HG03565 (cell line): ENCODE measurements around the gene CST4.
"Not testable (repeated sequence)": the region's sequence is repeated elsewhere in the genome, so short reads cannot be mapped to it uniquely, and the experiment has no call there.

Experiments used
- ATAC-seq: cut with Tn5 transposase; IDR thresholded peaks from one replicate; pipeline ENCODE4 v1.9.1; 2021; ENCODE audit warnings: mild to moderate bottlenecking, moderate library complexity; ENCODE audit not compliant: unreplicated experiment

CST4 gene

GRCh38 chr20:23688684-23689398 is at the start of gene CST4:
CST4 (minus strand) TSS chr20:23689038; CDS start chr20:23688969, 69 bp downstream.
- not testable (repeated sequence) for ATAC-seq

DNA sequence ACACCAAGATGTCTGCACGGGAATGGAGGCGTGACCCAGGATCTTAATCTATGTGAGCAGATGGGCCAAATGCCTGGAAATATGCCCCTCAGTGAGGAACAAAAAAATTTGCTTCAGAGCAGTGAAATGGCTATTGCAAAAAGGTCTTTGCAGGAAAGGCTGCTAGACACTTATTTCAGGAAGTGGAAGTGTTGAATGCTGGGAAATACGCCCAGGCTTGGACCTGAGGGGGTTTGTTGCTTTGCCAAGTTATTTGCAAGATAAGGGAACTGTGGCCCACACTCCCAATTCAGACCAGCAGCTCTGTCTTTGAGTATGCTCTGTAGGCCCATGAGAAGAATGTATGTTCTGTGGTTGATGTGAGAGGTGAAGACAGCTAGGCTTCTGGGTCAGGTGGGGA is 46.6 kb upstream of the CST4 start:
- ATAC-seq = not testable (repeated sequence)

DNA sequence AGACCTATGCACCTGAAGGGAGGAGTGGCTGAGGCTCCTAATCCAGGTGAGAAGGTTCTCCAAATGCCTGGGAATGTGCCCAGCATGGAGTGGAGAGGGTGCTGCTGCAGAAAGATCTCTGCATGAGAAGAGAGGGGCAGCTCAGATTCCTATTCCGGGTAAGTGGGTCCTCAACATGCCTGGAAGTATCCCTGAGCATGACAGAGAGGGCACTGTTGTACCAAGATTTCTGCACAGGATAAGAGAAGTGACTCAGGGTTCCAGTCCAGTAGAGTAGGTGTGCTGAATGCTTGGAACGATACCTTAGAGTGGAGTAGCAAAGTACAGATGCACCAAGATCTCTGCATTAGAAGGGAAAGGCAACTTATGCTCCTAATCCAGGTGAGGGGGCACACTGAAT is 46.1 kb upstream of the CST4 start:
- not testable (repeated sequence) for ATAC-seq

GRCh38 chr20:23734440-23734839 is 45.6 kb upstream of the CST4 start:
- ATAC-seq = not testable (repeated sequence)

DNA sequence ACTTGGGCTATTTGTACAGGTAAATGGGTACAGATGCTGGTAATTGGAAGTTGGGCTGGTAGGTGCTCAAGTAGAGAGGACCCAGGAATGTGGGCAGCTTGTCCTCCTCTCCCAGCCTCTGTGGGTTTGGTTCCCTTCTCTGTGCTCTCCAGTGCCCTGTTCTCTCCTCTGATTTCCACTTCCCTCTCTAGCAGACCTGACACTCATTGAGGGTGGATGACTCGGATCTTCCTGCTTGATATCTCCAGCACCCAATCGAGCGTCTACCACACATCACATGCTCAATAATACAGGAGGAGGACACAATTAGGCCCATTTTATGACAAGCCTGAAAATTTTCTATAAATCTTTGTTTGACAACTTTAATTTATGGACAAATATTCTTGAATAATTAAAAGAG is 38.2 kb upstream of the CST4 start:
- ATAC-seq = no peak

GRCh38 chr20:23725102-23725501 is 36.3 kb upstream of the CST4 start:
- no peak for ATAC-seq

DNA sequence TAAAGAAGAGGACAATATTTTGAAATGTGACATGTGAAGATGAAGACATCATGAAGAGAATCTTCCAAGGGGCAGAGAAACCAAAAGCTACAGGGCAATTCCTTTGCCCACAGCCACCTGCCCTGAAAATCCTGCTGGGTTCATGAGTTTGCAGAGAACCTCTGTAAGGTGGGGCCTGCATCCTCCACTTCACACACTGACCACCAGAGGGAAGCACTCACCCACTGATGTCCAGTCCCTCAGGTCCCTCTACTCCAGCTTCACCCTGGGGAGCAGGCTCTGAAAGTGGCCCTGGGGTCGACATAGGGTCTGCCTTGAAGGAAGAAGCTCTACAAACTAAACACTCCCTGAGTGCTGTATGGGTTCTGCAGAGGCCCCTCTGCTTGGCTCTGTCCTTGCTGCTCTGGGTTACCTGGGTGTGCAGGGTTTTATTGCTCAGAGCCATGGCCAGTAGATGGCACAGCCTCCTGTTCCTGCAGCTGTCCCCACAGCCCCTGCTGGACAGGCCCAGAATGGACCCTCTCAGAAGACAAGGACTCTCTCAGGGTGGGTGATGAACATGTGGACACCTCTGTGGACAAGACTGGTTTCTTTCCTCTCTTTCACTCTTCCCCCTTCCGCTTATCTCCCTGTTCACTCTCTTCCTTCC is 34.9 kb upstream of the CST4 start:
- ATAC-seq = peak; percentile 54

DNA sequence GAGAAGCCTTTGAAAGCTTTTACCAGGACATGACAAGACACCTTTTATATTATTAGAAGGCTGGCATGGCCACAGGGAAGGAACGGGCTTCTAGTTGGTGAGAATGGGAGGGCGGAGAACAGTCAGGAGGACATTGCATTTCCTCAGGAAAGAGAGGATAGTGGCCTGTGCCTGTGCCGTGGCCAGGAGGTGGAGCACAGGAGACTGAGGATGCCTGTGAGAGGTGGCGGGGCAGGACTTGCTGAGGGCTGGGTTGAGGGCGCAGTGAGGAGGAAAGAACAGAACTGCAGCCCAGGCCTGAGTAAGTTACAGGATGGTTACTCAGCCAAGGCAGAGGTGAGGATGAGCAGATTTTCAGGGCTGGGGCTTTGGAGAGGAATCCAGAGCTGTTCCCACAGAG is 34.0 kb upstream of the CST4 start:
- not testable (repeated sequence) for ATAC-seq

GRCh38 chr20:23721962-23722361 is 33.1 kb upstream of the CST4 start:
- ATAC-seq = no peak

DNA sequence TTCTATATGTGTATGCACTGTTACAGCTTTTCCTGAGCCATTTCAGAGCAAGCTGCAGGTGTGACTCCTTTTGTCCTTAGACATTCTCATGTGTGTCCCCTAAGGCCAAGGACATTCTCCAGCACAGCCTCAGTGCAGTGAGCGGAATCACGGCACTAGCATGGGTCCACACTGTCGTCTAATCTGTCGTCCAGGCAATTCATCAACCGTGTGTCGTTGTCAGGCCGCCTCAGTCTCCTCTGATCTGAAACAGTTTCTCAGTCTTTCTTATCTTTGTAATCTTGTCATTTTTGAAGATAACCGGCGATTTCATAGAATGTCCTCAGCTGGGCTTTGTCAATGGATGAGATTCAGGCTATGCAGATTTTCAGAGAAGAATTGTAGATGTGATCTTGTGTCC is 30.5 kb upstream of the CST4 start:
- ATAC-seq = not testable (repeated sequence)

GRCh38 chr20:23711778-23712177 is 22.9 kb upstream of the CST4 start:
- not testable (repeated sequence) for ATAC-seq

DNA sequence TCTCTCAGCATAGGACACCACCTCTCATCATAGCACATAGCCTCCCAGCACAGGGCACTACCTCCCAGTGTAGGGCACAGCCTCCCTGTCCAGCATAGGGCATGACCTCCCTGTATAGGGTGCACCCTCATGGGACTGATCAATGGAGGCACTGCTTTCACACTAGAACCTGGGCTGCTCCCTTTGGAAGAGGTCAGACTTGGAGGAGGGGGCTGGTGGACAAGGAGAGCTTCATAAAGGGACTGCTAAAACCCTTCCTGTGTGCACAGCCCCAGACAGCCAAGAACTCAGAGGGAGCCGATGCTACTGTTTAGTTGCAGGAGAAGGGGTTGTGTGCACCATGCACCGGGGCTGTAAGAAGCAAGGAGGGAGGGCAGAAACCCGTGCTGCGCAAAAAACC is 21.9 kb upstream of the CST4 start:
- ATAC-seq = no peak

- ATAC-seq = no peak
Measured at GRCh38 chr20:23705895-23706294, 17.1 kb upstream of the CST4 start.

DNA sequence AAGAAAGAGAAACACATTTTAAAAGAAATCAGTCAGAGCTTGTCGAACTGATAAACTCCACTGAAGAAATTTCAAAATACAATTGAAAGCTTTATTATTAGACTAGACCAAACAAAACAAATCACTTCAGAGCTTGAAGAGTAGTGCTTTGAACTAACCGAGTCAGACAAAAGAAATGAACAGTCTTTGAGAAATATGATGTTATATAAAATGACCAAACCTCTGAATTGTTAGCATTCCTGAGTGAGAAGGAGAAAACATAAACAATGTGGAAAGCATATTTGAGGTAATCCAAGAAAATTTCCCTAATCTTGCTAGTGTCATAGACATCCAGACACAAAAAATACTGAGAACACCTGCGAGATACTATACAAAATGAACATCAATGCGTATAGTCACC is 13.2 kb upstream of the CST4 start:
- ATAC-seq = no peak

- ATAC-seq = no peak
Measured at GRCh38 chr20:23700931-23701330, 12.1 kb upstream of the CST4 start.

- no peak for ATAC-seq
Measured at GRCh38 chr20:23697947-23698346, 9.1 kb upstream of the CST4 start.

GRCh38 chr20:23695068-23695395 is 6.2 kb upstream of the CST4 start:
- not testable (repeated sequence) for ATAC-seq

DNA sequence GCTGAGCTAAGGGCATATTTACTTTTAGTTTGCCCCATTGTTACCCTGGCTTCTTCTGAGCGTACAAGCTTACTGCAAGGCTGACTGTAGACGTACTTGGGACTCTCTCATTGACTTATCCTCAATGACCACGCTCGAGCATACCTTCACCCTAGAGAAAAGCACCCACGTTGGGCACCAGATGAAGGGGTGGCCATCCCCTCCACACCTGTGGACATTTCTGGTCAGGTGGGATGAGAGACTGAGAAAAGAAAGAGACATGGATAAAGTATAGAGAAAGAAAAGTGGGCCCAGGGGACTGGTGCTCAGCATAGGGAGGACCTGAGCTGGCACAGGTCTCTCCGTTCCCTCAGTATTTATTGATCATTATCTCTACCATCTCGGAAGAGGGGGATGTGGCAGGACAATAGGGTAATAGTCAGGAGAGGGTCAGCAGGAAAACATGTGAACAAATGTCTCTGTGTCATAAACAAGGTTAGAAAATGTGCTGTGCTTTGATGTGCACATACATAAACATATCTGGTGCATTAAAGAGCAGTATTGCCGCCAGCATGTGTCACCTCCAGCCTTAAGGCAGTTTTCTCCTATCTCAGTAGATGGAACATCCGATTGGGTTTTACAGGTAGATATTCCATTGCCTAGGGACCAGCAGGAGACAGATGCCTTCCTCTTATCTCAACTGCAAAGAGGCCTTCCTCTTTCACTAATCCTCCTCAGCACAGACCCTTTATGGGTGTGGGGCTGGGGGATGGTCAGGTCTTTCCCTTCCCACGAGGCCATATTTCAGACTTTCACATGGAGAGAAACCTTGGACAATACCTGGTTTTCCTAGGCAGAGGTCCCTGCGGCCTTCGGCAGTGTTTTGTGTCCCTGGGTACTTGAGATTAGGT is 5.6 kb upstream of the CST4 start:
- not testable (repeated sequence) for ATAC-seq

DNA sequence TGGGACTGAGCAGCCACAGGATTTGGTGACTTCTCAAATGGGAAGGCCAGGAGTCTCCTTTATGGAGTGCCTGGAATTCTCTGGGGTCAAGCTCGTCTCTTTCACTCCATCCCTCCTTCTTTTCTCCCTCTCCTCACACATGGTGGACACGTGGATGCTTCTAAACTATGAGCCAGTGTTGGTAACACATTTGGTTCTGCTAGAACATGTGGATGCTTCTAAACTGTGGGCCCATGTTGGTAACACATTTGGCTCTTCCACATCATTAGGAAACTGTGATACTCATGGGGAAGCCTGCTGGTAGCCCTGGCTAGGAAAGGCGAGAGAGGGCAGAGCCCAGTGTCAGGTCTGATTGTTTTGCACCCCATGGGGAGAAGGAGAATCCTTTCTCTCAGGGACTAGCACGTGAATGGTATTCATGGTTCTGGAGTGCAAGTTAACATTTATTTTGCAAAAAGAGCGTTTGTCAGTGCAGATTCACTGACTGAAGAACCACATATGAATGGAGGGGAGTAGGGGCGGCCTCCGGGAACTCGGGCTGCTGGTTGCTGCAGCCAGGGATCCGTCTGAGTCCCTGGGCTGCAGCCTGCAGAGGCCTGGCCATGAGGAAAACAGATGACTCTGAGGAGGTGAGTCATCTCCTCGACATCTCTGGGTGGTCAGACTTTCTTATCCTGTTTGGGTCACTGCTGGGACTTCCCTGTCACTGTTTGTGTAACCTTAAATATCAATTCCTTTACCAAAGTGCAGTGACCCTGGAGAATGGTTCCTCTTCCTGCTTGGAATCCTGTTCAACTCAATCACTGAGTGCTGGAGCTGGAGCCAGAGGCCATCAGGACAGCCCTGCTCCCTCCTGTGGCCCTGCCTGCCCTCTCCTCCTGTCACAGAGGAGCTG is 4.1 kb upstream of the CST4 start:
- not testable (repeated sequence) for ATAC-seq

- no peak for ATAC-seq
Measured at GRCh38 chr20:23691675-23692074, 2.8 kb upstream of the CST4 start.

DNA sequence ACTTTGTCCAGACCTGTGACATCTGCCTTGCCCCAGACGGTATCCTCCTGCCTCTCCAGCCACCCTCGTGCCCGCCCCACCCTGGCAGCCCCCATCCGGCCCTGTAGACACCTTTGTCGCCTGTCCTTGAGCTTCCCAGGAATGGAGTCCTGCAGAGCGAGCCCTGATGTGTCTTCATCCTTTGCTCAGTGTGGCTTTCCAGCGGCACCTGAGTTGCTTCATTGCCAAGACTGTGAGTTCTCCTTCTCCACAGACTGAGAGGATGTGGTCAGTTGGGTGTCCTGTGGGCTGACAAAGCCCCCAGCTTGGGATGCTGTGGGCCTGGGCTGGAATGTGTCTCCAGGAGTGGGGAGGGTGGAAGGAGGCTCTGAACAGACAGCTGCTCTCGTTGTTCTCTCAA is 1.7 kb upstream of the CST4 start:
- no peak for ATAC-seq
